ENCODE measurements around the gene SLITRK3.
A peak's percentile ranks its signal among the peaks of the same experiment; 100 is the strongest.

SLITRK3 gene, protein sequence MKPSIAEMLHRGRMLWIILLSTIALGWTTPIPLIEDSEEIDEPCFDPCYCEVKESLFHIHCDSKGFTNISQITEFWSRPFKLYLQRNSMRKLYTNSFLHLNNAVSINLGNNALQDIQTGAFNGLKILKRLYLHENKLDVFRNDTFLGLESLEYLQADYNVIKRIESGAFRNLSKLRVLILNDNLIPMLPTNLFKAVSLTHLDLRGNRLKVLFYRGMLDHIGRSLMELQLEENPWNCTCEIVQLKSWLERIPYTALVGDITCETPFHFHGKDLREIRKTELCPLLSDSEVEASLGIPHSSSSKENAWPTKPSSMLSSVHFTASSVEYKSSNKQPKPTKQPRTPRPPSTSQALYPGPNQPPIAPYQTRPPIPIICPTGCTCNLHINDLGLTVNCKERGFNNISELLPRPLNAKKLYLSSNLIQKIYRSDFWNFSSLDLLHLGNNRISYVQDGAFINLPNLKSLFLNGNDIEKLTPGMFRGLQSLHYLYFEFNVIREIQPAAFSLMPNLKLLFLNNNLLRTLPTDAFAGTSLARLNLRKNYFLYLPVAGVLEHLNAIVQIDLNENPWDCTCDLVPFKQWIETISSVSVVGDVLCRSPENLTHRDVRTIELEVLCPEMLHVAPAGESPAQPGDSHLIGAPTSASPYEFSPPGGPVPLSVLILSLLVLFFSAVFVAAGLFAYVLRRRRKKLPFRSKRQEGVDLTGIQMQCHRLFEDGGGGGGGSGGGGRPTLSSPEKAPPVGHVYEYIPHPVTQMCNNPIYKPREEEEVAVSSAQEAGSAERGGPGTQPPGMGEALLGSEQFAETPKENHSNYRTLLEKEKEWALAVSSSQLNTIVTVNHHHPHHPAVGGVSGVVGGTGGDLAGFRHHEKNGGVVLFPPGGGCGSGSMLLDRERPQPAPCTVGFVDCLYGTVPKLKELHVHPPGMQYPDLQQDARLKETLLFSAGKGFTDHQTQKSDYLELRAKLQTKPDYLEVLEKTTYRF

DNA sequence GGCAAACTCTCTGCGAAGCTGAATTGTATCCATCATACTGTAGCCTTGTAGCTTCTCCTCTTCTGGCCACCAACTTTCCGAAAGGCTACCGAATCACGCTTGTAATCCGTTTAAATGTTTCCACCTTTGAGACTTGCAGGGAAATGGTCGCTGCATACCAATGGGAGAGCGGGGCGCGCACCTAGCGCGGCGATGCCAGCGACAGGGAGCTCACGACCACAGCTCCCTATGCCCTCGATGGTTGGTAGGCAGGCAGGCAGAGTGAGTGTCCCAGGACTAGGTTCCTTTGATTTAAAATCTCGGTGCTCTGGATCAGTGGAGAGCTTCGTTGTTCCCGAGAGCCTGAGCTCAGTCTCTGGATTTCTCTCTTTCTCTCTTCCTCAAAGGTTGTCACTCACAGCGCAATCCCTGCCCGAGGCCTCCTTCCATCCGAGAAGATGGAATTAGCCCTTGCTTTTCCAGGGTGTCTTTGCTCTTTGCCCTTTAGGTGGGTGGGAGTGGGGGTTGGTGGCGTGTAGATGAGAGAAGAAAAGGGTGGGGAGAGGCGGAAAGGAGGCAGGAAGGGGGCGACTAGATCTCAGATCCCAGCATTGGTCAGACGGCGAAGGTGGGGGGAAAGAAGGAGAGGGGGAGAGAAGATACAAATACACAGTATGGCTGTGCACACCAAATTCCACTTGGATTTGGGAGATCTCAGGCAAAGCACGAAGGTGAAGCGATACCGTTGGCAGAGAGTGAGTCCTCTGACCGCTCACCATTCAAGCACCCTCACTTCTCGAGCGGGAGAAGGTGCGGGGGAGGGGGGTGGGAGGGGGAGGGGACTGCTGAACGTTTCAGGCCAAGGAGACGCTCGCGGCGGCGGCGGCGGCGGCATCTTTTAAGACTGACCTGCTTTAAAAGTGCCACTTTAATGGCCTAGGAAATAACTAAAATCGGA lies at the start of gene SLITRK3:
SLITRK3 (minus strand) TSS at position 745 of the 937 bp plus-strand sequence. CDS start 5,554 bp downstream, outside the sequence.
- peak; percentile 49 for DNase-seq

DNA sequence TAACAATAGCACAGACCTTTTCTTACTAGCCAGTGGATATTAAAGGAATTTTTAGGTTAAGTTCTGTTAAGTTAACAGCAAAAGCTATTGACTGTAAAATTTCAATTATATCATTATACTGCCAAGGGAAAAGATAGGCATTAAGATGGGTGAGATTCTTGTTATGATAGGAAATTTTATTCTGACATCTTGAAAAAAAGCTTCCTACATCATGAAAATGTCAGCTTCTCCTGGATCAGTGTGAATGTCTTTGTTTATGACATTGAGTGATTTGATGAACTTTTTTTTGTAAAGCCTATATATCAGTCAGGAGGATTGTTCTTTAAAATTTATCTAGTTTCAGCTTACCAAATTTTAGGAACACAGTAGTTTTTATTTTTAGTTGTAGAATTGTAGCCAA lies 47.4 kb upstream of the SLITRK3 start:
- no peak for DNase-seq

DNA sequence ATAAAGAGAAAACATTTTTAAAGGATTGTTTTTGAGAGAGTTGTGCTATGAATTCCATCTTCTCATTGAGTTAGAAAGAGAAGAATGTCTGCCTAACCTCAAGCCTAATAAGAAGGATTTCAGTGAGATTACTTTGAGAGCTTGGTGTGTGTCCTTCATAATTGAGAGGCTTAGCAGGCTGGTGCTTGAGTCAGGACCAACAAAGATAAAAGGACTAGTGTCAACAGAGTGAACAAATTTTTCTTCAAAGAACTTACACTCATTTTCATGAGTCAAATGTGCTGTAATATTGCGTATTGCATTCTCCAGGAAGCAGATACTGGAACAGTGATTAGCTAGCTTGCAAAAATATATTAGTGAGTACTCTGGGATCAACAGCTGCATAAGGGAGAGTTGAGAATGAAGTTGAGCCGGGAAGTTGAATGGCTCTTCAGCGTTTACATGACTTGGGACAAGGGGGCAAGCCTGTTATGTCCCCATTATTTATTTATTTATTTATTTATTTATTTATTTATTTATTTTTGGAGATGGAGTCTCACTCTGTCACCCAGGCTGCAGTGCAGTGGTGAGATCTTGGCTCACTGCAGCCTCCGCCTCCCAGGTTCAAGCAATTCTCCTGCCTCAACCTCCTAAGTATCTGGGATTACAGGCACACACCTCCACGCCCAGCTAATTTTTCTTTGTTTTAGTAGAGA lies 37.5 kb upstream of the SLITRK3 start:
- DNase-seq, result no peak

DNA sequence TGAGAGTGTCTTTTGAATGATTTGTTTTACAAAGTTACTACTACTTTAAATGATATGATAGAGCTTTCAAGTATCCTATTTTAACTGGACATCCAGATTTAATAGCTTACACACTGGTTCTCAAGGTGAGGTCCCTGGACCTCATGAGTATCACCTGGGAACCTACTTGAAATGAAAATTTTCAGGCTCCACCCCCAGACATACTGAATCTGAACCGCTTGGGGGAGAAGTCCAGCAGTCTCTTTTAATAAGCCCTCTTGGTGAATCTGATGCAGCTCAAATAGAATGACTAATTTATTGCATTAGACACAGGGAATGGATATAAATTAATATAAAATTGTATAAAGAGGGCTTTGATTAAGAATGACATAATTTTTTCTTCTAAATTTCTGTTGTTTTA lies 29.4 kb upstream of the SLITRK3 start:
- no peak for DNase-seq

DNA sequence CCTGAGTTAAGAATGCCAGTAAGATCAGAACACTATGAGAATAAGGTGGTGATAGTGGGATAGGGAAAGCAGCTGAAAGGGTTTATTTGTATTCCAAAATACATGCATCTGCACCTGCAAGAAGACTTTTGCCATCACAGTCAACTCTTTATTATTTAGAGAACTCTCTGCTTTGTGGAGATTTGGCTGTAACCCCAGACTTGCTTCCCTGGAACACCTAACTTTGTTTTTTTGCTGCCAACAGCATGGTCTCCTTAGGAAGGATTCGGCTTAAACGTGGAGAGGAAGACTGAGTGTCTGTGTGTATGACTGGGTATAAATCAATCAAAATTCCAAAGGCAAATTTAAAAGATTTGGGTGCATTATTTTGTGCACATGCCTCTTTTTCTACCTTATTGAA lies 21.6 kb upstream of the SLITRK3 start:
- no peak for DNase-seq

DNA sequence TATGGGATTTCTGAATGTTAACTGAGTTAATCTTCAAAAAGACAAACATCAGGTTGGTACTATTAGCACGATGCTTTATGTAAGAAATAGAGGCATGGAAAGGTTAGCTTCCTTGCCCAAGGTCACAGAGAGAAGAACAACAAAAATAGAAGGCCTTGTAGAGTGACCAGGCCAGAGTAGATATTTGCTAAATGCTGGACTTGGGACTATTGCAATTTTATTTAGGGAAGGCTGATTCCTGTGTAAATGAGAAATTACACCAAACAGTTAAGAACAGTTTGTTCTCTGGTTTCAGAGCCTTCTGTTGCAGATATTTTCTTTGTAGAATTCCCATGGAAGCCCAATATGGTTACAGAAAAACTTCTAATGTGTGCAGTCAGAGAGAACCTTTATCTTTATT lies 16.4 kb upstream of the SLITRK3 start:
- DNase-seq, result no peak

DNA sequence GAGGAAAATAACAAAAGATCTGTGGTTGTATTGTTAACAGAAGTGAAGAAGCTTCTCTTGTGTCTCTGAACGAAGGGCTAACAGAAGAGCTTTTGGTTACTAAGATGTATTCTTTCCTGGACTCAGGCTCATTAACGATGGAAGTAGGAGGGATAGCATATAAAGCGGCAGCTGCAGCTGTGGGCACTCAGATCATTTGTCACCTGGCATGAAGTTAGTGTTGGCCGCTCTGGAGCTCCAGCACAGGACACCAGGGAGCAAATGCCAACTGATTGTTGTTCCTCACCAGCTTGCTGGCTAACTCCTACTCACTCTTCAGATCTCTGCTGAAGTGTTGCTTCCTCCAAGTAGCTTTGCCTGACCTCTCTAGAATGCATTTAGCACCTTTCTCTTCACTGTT lies 15.5 kb upstream of the SLITRK3 start:
- DNase-seq, result no peak

DNA sequence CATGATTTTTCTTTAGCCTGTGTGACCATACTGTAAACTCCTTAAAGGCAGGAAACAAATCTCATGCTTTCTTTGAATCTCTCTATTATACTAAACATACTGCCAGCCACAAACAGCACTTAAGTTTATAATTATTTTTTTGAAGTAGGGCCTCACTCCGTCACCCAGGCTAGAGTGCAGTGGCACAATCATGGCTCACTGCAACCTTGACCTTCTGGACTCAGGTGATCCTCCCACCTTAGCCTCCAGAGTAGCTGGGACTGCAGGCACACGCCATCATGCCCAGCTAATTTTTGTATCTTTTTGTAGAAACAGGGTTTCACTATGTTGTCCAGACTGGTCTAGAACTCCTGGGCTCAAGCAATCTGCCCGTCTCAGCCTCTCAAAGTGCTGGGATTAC lies 14.5 kb upstream of the SLITRK3 start:
- DNase-seq, result no peak

DNA sequence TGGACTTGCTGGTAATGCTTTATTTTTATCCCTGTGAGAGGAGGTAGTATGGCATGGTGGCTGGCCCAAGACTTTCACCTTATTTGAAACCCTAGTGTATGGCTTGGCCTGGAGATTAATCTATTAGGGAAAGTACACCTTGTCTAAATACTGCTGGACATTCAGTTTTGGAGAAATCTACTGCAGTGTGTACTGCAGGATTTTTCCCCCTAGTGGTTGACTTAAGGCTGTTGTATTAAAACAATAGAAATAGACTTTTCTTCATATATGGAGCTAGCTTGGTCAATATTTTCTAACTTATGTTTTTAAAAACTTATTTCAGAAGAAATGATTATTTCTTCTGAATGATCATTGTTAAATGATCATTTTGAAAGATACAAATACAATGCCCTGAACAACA lies 13.9 kb upstream of the SLITRK3 start:
- DNase-seq, result no peak

DNA sequence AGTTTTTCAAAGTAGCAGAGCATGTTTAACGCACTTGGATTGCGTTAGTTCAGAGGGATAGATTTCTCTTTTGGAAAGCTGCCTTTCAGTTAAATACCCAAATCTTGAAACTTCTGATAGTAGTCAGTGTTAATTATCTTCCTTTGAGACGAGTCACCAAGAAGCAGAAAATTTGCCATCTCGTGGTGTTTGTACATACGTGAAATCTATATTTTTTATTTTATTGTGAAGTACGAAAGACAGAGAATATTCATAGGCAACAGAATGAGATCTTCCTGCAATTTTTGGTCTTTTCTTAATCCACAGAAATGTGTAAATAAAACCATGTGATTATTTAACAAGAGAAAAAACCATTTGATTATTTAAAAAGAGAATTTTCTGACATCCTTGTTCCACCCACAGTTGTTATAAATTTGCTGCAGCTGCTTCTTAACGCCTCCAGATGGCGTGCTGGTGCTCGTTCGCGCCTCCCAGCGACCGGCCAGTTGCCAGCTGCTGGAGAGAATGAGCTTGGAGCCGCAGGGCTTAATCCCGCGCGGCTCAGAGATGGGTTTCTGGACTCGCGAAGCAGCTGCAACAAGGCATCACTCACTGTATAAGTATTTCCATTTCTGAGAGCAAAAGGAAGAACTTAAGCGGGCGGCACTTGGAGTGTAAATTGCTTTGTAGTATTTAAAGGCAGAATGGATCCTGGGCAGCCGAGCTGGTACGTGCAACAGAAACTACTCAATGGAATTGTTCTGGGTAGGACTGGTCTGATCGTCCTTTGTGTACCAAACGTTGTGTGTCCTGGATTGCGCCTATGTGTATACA lies 10.5 kb upstream of the SLITRK3 start:
- DNase-seq, result peak; percentile 85

DNA sequence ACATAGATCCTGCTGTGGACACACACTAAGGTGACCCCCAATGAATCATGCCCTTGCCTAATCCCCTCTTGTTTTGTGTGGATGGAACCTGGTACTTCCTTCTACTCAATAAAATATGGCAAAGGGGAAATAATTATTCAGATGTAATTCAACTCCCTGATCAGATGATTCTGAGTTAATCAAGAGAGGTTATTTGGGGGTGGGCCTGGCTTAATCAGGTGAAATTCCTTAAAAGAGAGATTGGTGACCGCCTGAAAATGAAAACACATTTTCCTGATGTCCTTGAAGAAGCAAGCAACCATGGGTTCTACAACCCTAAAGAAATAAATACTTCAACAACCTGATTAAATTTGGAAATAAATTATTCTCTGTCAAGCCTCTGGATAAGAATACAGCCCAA lies 8.3 kb upstream of the SLITRK3 start:
- DNase-seq, result no peak

DNA sequence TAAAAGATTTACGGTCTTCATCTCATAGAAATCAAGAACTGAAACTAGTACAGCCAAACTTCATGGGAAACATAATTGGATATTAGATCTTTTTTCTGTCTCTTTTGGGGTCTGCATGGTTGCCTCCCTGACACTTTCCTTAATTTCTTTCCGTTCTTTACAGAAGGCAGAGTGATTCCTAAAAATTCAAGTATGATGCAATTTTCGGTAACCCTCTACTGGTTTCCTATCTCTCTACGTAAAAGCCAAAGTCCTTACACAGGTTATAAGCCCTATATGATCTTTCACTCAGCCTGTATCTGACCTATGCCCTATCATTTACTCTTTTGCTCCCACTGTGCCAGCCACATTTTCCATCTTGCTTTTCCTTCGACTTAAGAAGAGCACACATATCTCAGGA lies 6.8 kb upstream of the SLITRK3 start:
- no peak for DNase-seq

DNA sequence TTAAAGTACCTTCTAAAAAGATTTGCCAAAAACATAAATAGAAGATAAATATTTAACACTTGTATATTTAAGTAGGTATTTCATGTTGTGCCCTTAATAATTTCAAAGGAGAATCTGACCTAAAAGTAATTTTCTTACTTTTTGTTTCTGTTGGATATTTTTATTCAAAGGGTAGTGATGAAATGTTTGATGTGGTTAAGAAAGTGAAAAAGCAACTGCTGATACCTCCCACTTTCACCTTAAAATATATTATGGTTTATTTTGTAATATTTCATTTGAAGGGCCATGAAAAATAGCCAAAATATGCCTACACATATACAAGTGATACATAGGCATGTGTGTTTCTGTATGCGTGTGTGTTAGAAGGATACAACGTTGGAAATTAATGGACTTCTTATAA lies 5.8 kb upstream of the SLITRK3 start:
- no peak for DNase-seq

DNA sequence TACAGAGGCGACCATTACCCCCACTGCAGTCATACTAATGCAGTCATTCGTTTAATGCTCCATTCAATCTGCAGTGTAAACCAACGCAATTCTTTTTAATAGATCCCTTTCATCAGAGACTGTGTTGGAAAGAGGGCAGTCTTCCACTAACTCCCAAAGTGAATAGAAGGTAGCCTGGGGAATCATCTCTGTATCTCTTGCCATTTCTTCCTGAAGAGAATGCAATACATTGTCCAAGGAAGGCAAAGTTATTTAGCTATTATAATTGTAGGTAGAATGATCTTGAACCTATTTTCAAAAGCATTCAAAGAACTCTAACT lies 1.3 kb upstream of the SLITRK3 start:
- DNase-seq, result no peak

DNA sequence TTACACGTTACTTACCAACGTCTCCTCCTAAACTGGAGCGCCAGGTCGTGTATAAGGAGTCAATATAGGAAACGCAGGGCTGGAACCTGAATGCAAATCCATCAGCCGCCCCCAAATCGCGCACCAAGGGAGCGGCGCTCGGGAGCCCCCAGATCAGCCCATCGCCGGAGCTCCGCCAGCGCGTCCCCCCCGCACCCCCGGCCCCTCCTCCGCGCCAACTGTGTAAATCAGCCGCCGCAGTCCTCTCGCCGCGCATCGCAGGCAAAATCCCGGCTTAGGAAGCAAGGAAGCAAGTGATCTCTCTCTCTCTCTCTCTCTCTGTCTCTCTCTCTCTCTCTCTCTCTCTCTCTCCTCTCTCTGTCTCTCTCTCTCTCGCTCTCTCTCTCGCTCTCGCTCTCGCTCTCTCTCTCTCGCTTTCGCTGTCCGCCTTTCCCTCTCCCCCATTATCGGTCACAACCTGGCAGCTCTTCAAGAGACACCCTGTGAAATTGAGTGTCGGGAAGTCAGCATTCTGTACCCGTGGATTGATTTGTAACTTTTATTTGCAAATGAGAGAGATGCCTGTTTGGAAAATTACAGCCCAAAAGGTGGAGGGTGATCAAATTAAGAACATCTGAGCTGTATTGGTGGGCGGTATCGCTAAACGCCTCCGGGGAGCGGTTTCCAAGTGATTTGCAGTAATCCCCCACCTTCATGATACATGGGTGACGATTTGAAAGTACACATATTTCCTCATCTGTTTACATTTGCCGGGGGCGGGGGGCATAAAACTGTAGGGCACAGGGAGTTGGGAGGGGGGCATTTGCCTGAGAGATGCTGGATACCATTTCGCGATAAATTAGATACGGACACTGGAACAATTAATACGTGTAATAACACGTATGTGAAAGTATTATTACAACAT lies 645 bp upstream of the SLITRK3 start:
- peak; percentile 40 for DNase-seq

DNA sequence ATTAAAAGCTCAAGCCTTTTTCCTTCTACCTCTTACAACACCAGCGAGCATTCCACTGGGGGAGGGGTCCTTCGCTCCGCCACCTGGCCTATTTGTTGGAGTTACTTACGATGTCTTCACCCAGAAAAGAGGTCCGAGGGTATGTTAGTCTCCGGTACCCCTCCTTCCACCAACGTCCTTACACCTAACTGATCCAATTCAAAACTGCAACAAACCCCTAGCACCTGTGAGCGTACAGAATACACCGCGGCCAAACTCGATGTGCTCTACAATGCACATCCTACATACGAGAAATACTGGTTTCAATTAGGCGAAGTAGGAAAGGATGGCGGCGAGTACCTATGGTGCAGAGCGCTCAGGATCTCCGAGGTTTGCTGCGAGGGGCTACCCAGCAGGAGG lies 944 bp downstream of the SLITRK3 start:
- no peak for DNase-seq

DNA sequence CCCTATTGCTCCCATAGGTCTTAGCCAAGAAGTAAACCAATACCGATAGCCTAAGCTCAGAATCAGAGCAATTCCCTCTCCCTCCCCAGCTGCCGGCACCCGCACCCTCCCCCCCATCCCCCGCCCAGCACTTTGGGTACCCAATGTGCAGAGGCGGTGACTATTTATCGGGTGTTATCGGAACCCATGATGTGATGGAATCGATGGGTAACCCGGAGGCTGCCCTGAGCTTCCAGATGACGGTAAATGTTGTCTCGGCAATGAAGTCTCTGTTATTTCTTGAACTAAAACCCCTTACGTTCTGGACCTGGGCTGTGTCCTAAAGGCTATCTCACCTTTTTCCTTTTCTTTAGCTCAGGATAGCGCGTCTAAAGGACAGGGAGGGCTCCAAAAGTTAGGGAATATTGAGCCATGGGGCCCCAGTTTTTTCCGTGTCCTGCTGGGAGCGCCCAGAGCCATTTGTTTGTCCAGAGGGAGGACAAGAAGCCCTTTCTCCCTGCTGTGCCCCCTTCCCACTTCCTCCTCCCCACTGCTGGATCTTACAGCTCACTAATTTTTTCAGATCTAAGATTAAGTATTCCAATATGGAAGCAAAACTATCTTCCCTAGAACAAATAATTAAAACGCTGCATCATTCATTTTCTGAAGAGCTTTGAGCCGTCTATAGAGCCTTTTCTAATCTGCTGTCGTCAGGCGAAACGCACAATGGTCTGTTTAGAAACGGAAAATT lies 1.5 kb downstream of the SLITRK3 start:
- peak; percentile 36 for DNase-seq

DNA sequence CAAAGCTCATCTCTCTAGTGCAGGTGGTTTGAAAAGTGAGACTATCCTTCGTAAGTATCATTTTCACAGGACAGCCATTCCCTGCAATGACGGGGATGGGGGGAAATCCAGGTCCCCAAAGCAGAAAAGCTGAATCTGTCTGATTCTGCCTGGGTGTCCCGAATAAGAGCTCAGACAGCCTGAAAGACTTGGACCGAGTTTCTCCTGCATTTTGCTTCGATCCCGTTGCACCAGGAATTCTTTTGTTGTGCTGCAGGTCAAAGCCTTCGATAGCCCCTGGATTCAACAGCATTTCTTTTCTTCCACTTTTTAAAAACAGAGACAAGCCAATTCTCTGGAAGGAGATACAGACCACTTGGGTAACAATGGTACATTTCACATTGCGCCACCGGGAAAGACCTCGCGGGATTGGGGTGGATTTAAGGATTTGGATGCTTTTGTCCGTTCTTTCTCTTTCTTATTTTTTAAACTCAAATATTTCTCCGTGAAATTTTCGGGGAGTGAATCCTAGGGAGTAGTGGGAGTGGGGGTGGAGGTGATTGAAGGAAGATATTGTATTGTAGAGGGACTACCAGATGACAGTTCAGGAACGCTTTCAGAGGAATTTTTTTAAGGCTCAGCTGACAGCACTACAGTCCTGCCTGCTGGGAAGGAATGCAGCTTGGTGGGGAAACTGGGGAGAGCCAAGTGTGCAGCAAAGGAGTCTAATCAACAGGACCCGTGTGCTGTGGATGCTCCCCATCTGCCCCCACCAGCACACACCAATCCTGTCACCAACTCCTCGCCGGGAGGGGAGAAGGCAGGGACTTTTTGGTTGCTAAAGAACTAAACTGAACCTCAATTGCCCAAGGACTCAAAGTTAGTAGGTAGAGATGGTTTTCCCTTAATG lies 2.6 kb downstream of the SLITRK3 start:
- peak; percentile 33 for DNase-seq
